Measurements from ENCODE around the gene RCSD1. TPM values are rescaled to one million over a fixed set of nuclear protein-coding genes. Genes with fewer than 3 reads are reported as not detected.

Gene RCSD1
- total and polyA plus RNA-seq, 2 donors: 16.0 to 19.9 TPM

DNA sequence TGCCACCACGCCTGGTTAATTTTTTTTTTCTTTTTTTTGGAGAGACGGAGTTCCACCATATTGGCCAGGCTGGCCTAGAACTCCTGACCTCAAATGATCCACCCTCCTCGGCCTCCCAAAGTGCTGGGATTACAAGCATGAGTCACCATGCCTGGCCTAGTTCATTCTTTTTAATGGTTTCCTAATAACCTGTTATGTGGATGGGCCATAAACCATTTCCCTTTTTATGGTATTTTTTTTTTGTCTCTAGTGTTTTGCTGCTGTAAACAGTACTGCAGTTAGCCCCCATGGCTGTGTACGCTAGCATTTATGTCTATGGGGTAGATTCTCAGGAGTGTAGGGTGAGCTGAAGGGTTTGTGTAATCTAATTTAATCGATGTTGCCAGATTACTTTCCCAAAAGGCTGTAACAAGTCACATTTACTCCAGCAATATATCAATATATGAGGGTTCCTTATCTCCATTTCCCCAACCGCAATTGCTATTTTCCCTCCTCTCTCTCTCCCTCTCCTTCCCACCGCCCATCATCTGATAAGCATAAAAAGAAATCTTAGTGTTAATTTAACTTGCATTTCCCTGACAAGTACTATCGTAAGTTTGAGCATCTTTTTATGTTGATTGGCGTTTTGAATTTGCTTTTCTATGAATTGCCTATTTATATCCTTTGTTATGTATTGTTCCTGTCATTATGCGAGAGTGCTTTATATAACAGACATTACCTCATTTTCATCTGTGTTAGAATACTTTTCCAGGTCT, 28.7 kb downstream of the RCSD1 start:
- Histone ChIP-seq H3K36me3 (ENCODE audit: insufficient read depth) (no peaks in the 10 kb centered on the region), H3K4me3 (ENCODE audit: low read depth, low read length) (no peak overlapping the region), H3K4me1 (ENCODE audit: insufficient read depth) (peaks cover 5% of the 10 kb centered on the region), H3K27ac (ENCODE audit: low read depth) (no peak overlapping the region)
- DNase-seq (ENCODE audit: extremely low spot score): no peak
- WGBS: 59% methylated on average over 10 of the region's 10 CpGs

DNA sequence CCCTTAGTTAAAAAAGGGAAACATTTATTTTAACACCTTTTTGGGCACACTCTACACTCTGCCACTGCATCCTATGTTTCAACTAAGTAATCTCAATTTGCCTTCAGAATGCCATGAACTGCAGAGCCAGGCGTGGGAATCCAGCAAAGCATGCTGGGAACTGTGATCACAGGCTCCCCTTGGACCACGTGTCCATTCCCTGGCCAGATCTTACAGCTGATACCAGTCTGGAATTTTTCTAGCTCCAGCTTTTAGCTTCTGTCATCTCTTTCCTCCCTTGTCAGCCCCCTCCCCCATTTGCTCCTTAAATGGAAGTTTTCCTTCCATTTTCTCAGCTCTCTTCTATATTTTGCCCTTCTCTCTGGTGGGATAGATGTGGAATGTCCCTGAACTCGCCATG, 29.4 kb downstream of the RCSD1 start:
- Histone ChIP-seq H3K36me3 (ENCODE audit: insufficient read depth) (no peaks in the 10 kb centered on the region), H3K27ac (ENCODE audit: low read depth) (no peak overlapping the region), H3K4me3 (ENCODE audit: low read depth, low read length) (no peak overlapping the region), H3K4me1 (ENCODE audit: insufficient read depth) (peaks cover 5% of the 10 kb centered on the region)
- WGBS: 52% methylated on average over 3 of the region's 3 CpGs
- DNase-seq (ENCODE audit: extremely low spot score): no peak

DNA sequence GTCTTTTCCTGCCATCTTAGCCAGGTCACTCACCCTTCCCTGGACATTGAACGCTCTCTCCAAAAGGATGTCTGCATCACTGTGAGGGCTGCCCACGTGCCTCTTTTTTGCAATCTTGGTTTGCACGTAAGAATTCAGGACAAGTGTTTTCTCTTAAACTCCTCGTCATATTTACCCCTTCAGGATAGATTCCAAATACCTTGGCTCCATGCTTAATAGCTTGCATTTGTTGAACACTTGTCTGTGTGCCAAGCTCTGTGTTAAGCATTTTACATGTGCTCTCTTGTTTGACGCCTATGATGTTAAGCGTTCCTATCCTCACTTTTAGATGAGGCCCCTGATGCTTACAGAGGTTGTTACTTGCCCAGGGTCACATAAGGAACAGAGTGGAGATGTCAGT, 29.8 kb downstream of the RCSD1 start:
- Histone ChIP-seq H3K27ac (ENCODE audit: low read depth) (no peak overlapping the region), H3K4me1 (ENCODE audit: insufficient read depth) (peaks cover 5% of the 10 kb centered on the region), H3K4me3 (ENCODE audit: low read depth, low read length) (no peak overlapping the region), H3K36me3 (ENCODE audit: insufficient read depth) (no peaks in the 10 kb centered on the region)
- WGBS: 64% methylated on average over 6 of the region's 6 CpGs
- DNase-seq (ENCODE audit: extremely low spot score): no peak

DNA sequence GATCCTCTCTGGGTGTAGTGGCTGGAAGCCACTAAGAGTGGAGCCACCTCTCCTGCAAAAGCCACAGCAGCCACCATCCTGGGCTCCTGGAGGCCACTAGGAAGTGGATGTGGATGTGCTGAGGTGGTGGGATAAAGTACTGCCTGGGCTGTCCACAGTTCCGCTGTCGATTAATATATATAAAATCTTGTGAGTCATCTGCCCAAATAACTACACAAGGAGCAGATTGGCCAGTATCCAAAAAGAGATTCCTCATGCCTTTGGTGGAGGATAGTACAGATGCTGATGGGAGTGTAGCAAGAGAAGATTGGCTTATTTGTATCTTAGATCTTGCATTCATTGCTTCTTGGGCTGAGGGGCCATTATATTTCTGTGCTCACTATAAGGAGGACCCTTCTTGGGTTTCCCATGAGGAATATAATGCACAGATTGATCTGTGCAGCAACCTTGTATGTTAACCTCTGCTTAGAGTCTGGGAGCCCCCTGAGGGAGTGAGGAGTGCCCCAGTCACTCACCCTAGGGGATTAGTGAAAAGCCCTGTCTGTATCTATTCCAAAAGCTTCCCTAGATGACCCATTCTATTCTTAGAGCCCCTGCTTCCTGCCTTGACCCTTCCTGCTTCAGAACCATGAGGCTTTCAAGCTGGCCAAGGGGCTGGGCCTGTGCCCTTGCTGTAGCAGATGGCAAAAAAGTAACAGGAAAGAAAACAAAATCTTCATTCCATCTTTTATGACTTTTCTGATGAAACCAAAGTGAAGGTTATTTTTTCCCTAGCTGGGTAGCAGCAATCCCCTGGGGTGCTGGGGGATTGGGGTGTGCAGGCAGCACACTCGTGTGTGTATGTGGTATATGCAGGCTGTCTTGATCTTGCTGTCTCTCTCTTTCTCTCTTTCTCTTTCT, 31.7 kb downstream of the RCSD1 start:
- no peak overlapping the region for H3K27ac ChIP-seq (ENCODE audit: low read depth)
- H3K4me3 ChIP-seq (ENCODE audit: low read depth, low read length): no peak overlapping the region
- WGBS: 34% methylated on average over 3 of the region's 3 CpGs
- no peaks in the 10 kb centered on the region for H3K36me3 ChIP-seq (ENCODE audit: insufficient read depth)
- H3K4me1 ChIP-seq (ENCODE audit: insufficient read depth): peaks cover 4% of the 10 kb centered on the region
- no peak for DNase-seq (ENCODE audit: extremely low spot score)

DNA sequence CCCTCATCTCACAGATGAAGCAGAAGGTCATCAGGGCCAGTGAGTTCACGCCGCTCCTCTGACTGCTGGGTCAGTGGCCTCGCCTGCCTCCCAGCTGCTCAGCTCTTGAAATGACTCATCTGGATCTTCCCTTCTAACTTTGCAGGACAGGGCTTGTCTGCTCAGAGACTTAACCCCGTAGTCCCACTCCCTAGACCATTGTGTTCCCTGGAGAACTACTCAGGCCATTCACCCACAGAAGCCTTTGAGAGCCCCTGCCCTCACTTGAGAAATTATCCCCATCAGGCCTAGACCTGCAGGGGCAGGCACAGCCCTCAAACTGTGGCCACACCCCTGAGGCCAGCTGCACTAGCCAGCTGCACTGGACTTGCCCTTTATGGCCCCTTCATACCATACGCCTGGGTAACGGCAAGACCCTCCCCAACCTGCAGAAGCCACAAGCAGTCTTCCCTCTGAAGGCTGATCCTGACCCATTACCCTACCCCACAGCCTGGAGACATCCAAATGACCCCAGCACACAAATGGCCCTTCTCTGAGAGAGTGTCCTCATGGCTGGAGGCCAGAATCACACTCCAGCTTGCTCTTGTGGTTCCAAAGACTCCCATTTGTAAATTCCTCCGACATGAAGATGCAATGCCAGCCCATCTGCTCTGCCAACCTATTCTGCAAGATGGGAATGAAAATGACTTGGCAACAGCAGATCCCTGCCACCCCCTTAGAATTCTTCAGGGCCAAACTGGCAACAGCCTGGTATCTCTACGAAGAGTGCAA, 33.2 kb downstream of the RCSD1 start:
- H3K4me3 ChIP-seq (ENCODE audit: low read depth, low read length): no peak overlapping the region
- no peaks in the 10 kb centered on the region for H3K36me3 ChIP-seq (ENCODE audit: insufficient read depth)
- H3K4me1 ChIP-seq (ENCODE audit: insufficient read depth): peaks cover 2% of the 10 kb centered on the region
- peak overlapping the region; percentile 28 for H3K27ac ChIP-seq (ENCODE audit: low read depth)
- WGBS: 47% methylated on average over 8 of the region's 8 CpGs
- no peak for DNase-seq (ENCODE audit: extremely low spot score)

DNA sequence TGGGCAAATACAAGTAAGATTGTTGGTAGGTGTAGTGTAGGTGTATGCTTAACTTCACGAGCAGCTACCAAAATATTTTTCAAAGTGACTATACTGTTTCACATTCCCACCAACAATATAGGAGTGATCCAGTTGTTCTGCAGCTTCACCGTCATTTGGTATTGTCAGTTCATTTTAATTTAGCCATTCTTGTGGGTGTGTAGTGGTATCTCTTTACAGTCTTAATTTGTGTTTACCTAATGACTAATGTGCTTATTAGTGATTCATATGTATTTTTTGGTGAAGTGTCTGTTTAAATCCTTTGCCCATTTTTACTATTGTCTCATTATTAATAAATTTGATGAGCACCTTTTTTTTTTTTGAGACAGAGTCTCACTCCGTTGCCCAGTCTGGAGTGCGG, 35.4 kb downstream of the RCSD1 start:
- DNase-seq (ENCODE audit: extremely low spot score): no peak
- peaks cover 2% of the 10 kb centered on the region for H3K4me1 ChIP-seq (ENCODE audit: insufficient read depth)
- no peaks in the 10 kb centered on the region for H3K36me3 ChIP-seq (ENCODE audit: insufficient read depth)
- WGBS: 97% methylated on average over 4 of the region's 4 CpGs
- no peak overlapping the region for H3K27ac ChIP-seq (ENCODE audit: low read depth)
- no peak overlapping the region for H3K4me3 ChIP-seq (ENCODE audit: low read depth, low read length)

DNA sequence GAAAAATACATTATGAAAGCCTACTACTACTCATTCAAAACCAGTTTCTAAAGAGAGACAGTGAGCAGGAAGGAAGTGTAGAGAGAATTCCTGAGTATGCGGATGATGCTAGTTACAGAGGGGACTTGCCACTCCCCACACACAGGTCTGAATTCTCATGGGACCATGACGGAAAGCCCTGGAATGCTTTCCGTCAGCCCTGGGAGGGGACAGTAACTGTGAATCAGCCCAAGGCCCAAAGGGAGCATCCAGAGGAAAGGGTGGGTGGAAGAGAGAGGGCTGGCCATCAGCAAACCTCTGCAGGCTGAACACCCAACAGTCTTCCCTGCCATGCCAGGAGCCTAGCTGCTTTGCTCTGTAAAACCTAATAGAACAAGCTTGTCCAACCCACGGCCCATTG, 36.4 kb downstream of the RCSD1 start:
- WGBS: 77% methylated on average over 4 of the region's 4 CpGs

DNA sequence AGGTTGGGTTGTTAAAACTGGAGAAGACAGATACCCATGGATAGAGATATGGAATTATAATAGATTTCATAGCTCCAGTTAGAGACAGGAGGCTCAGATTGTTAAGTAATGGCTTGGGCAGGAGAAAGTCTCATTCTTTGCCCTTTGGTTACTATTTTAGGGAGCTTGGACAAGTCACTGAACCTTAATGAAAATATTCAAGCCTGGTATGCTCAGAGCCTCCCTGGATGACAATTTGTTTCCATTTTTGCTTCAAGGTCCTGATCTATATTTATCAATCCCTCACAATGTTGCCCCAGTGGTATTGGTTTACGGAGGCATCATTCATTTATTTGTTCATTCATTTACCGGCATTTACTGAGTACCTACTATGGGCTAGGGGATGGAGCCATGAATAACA, 37.5 kb downstream of the RCSD1 start:
- H3K27ac ChIP-seq (ENCODE audit: low read depth): no peak overlapping the region
- WGBS: 97% methylated on average over 2 of the region's 2 CpGs
- H3K36me3 ChIP-seq (ENCODE audit: insufficient read depth): no peaks in the 10 kb centered on the region
- no peak for DNase-seq (ENCODE audit: extremely low spot score)
- H3K4me3 ChIP-seq (ENCODE audit: low read depth, low read length): no peak overlapping the region
- no peaks in the 10 kb centered on the region for H3K4me1 ChIP-seq (ENCODE audit: insufficient read depth)

More for the DNA sequence above, 36.4 kb downstream of the RCSD1 start:
- H3K36me3 ChIP-seq (ENCODE audit: insufficient read depth): no peaks in the 10 kb centered on the region
- peaks cover 2% of the 10 kb centered on the region for H3K4me1 ChIP-seq (ENCODE audit: insufficient read depth)
- H3K27ac ChIP-seq (ENCODE audit: low read depth): no peak overlapping the region
- H3K4me3 ChIP-seq (ENCODE audit: low read depth, low read length): no peak overlapping the region
- DNase-seq (ENCODE audit: extremely low spot score): no peak

DNA sequence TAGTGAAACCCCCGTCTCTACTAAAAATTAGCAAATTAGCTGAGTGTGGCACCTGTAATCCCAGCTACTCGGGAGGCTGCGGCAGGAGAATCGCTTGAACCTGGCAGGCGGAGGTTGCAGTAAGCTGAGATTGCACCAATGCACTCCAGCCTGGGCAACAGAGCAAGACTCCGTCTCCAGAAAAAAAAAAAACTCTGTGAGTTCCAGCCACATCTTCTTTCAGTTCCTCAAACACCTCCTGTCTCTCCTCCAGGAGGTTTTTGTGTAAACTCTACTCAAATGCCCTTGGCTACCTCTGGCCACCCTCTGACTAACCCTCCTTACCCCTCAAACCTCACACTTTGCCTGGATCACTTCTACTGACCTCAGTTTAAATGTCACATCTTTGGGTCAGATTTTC, 38.1 kb downstream of the RCSD1 start:
- no peak for DNase-seq (ENCODE audit: extremely low spot score)
- no peaks in the 10 kb centered on the region for H3K4me1 ChIP-seq (ENCODE audit: insufficient read depth)
- WGBS: 94% methylated on average over 6 of the region's 6 CpGs
- H3K27ac ChIP-seq (ENCODE audit: low read depth): no peak overlapping the region
- H3K4me3 ChIP-seq (ENCODE audit: low read depth, low read length): no peak overlapping the region
- H3K36me3 ChIP-seq (ENCODE audit: insufficient read depth): no peaks in the 10 kb centered on the region

DNA sequence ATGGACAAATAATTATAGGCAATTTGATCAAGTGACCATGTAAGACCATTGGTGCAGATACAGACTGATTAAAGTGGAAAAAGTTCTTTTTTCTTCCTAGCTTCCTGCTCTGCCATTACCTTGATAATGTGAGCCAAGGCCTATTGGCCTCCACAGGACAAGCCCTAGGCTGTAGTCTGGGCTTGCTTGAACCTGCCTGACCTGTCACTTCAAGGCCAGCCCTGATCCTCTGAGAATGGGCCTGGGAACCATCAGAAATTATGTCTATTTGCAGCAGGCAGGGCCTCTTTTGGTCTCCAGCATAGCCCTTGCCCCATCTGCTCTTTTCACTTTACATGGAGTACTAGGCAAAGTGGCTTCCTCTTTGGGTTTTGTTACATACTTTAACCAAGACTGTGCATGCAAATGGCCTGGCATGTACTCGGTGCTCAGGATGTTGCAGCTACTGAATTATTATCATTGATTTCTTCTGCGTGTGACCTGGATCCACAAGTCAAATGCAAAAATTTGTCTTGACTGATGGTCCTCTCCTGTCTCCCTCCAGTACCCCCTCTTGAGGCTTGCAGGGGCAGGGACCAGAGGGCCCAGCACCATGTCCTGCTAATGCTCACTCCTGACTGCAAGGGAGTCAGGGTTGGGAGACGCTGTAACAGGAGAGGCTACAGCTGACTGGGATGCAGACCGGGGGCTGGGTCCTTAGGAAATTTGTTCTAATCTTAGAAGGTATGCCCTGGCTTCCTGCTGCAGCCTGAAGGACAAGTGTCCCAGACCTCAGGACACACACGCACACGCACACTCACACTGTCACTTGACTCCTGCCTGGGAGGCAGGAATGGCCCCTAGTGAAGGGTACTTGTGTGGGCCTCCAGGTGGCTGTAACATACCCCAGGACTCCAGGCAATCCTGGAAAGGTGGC, 39.4 kb downstream of the RCSD1 start:
- H3K4me1 ChIP-seq (ENCODE audit: insufficient read depth): no peaks in the 10 kb centered on the region
- no peaks in the 10 kb centered on the region for H3K36me3 ChIP-seq (ENCODE audit: insufficient read depth)
- no peak overlapping the region for H3K4me3 ChIP-seq (ENCODE audit: low read depth, low read length)
- no peak for DNase-seq (ENCODE audit: extremely low spot score)
- WGBS: 80% methylated on average over 6 of the region's 6 CpGs
- H3K27ac ChIP-seq (ENCODE audit: low read depth): no peak overlapping the region

DNA sequence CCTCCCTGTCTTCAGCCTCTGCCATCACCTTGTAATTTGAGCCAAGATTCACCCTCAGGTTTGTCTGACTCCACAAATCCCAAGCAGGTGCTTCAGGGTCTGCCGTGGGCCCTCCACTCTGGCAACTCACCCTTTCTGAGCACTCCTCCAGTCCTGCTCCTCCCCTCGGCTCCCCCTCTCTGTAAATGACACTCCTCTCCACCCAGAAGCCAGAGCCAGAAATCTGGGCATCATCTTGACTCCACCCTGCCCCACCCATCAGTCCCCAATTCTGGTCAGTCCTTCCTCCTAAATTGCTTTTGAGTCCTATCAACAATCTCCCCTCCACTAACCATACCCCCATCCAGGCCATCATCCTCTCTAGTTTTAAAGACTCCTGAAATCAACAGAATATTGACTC, 40.5 kb downstream of the RCSD1 start:
- Histone ChIP-seq H3K36me3 (ENCODE audit: insufficient read depth) (no peaks in the 10 kb centered on the region), H3K4me1 (ENCODE audit: insufficient read depth) (no peaks in the 10 kb centered on the region), H3K4me3 (ENCODE audit: low read depth, low read length) (no peak overlapping the region), H3K27ac (ENCODE audit: low read depth) (no peak overlapping the region)
- DNase-seq (ENCODE audit: extremely low spot score): no peak
- 90% methylated on average over 2 of the region's 2 CpGs for WGBS

DNA sequence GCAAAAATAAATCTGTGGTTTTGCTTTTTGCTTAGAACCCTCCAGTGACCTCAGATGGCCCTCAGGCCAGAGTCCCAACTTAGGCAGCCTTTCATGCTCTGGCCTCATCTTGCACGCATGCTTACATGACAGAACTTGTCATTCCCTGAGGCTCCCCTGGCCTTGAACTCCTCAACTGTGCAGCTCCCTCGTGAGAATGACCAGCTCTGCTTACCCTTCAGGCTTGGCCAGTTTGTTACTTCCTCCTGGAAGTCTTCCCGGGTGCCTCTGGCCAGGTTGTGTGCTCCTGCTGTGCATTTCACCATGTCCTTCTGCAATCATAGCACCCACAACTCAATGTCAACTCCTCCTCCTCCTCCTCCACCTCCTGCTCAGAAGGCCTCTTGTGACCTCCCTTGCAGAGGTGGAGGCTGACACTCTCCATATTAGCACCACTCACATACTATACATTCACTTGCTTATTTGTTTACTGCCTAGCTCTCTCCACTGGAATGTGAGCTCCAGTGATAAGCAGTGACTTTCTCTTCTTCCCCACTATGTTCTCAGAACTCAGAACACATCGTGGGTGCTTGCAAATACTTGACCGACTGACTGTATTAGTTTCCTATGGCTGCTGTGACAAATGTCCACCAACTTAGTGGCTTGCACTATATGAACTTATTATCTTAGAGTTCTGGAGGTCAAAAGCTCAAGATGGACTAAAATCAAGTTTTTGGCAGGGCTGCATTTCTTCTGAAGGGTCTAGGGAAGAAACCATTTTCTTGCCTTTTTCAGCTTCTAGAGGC, 41.9 kb downstream of the RCSD1 start:
- Histone ChIP-seq H3K27ac (ENCODE audit: low read depth) (no peak overlapping the region), H3K4me1 (ENCODE audit: insufficient read depth) (no peaks in the 10 kb centered on the region), H3K36me3 (ENCODE audit: insufficient read depth) (no peaks in the 10 kb centered on the region), H3K4me3 (ENCODE audit: low read depth, low read length) (no peak overlapping the region)
- 80% methylated on average over 5 of the region's 5 CpGs for WGBS
- no peak for DNase-seq (ENCODE audit: extremely low spot score)

Measured in urinary bladder (tissue), 4 donors.